Naive thymus-derived CD4-positive, alpha-beta T cell (primary cell): ENCODE results near the gene IMPA2. TPM values are rescaled to one million over a fixed set of nuclear protein-coding genes. Genes with fewer than 3 reads are reported as not detected.
A peak's percentile ranks its signal among the peaks of the same experiment; 100 is the strongest.
"Not testable (repeated sequence)": the region's sequence is repeated elsewhere in the genome, so short reads cannot be mapped to it uniquely, and the experiment has no call there.

Experiments used
- ATAC-seq: fragments of 150-1000 bp; cut with Tn5 transposase; 2 replicates; pipeline ENCODE4 v1.10.0; 2021; ENCODE audit warnings: mild to moderate bottlenecking, moderate library complexity
- CTCF ChIA-PET: fragments of 350-600 bp; sonication (Branson Sonifier 250); formaldehyde crosslinking; loops from one replicate; lab custom pipeline; 2021; ENCODE audit warnings: antibody characterized with exemption; lab: Charles Lee
- POLR2A ChIA-PET: fragments of 350-600 bp; sonication (Branson Sonifier 250); formaldehyde crosslinking; loops from one replicate; lab custom pipeline; 2021; ENCODE audit warnings: antibody characterized with exemption, inconsistent platforms; lab: Charles Lee
- DNase-seq, 9 donors: peaks; one replicate each; pipeline versions ENCODE4 v3.0.0 to v3.0.0-alpha.2; 2020 to 2022; ENCODE audit warnings: mixed read lengths in 1 of 9
- H3K27ac ChIP-seq: one replicate; pipeline ENCODE4 v1.7.0; 2013; ENCODE audit warnings: mild to moderate bottlenecking, low read depth, low read length, moderate library complexity
- H3K27me3 ChIP-seq, 2 donors: one replicate each; pipeline ENCODE4 v1.7.0; 2013; ENCODE audit warnings: low read length in 2 of 2, mild to moderate bottlenecking in 2 of 2, moderate library complexity in 2 of 2; ENCODE audit not compliant: control insufficient read depth in 2 of 2, insufficient read depth in 2 of 2
- H3K36me3 ChIP-seq, 3 experiments: 1 replicate in 2 of 3; 2 replicates in 1 of 3; pipeline ENCODE4 v1.7.0; 2013; ENCODE audit warnings: low read length in 3 of 3, mild to moderate bottlenecking in 3 of 3, moderate library complexity in 1 of 3; ENCODE audit not compliant: insufficient read depth in 3 of 3, control insufficient read depth in 2 of 3
- H3K4me1 ChIP-seq, 2 donors: one replicate each; pipeline ENCODE4 v1.7.0; 2013; ENCODE audit warnings: low read length in 2 of 2, mild to moderate bottlenecking in 2 of 2, moderate library complexity in 1 of 2; ENCODE audit not compliant: control insufficient read depth in 2 of 2, insufficient read depth in 2 of 2
- H3K4me3 ChIP-seq: 2 replicates; pipeline ENCODE4 v1.7.0; 2013; ENCODE audit warnings: mild to moderate bottlenecking, low read length
- H3K9me3 ChIP-seq, 3 experiments: 1 replicate in 2 of 3; 2 replicates in 1 of 3; pipeline ENCODE4 v1.7.0; 2013; ENCODE audit warnings: low read length in 3 of 3; ENCODE audit not compliant: control insufficient read depth in 2 of 3
- H3K27ac Mint-ChIP-seq, 9 donors: one replicate each; pipeline ENCODE4 v1.8.0; 2020 to 2022; ENCODE audit warnings: mixed read lengths in 9 of 9, mild to moderate bottlenecking in 8 of 9, moderate library complexity in 5 of 9, inconsistent platforms in 2 of 9
- H3K27me3 Mint-ChIP-seq, 5 donors: one replicate each; pipeline ENCODE4 v1.8.0; 2021 to 2022; ENCODE audit warnings: mixed read lengths in 5 of 5, mild to moderate bottlenecking in 1 of 5
- H3K36me3 Mint-ChIP-seq, 5 donors: one replicate each; pipeline ENCODE4 v1.8.0; 2020 to 2022; ENCODE audit warnings: mixed read lengths in 5 of 5, mild to moderate bottlenecking in 3 of 5, inconsistent platforms in 1 of 5
- H3K4me1 Mint-ChIP-seq, 7 donors: one replicate each; pipeline ENCODE4 v1.8.0; 2020 to 2022; ENCODE audit warnings: mixed read lengths in 7 of 7, mild to moderate bottlenecking in 3 of 7, inconsistent platforms in 1 of 7
- H3K4me3 Mint-ChIP-seq, 10 donors: one replicate each; pipeline ENCODE4 v1.8.0; 2020 to 2022; ENCODE audit warnings: mild to moderate bottlenecking in 10 of 10, mixed read lengths in 10 of 10, moderate library complexity in 6 of 10, inconsistent platforms in 2 of 10
- H3K9me3 Mint-ChIP-seq, 11 donors: one replicate each; pipeline ENCODE4 v1.8.0; 2020 to 2022; ENCODE audit warnings: mixed read lengths in 11 of 11, mild to moderate bottlenecking in 4 of 11, inconsistent platforms in 1 of 11, moderate library complexity in 1 of 11
- intact Hi-C, 2 donors: fragments of 100-400 bp; cut with micrococcal nuclease; formaldehyde crosslinking; loops; one replicate each; pipeline ENCODE4 v1.15.1; 2023
- polyA plus RNA-seq, 2 donors: library from polyadenylated mRNA; unstranded; fragments of 300-500 nt; fragmentation: Illumina TruSeq; gene quantifications; one replicate each; pipeline ENCODE4 v1.2.3, GENCODE V29; 2021
- total RNA-seq, 6 experiments: library from RNA in 5 of 6; stranded (reverse) in 5 of 6; gene quantifications; 1 replicate in 5 of 6; 2 replicates in 1 of 6; pipeline ENCODE4 v1.2.3 and lab custom pipeline; 2021 to 2026

IMPA2 gene
- total and polyA plus RNA-seq, 7 experiments from 2014 or later: 4.9 to 27.8 (median 7.8) TPM

- H3K9me3 ChIP-seq: no peaks in the 10 kb centered on the region
- no peaks in the 10 kb centered on the region for H3K4me1 Mint-ChIP-seq
- CTCF ChIA-PET: no interaction called here
- DNase-seq (no peak), ATAC-seq (no peak)
- no peaks in the 10 kb centered on the region for H3K36me3 Mint-ChIP-seq
- no peaks in the 10 kb centered on the region for H3K36me3 ChIP-seq
- H3K27me3 Mint-ChIP-seq: peaks cover 0 to 16% (median 15%) of the 10 kb centered on the region in 5 donors
- no peak overlapping the region for H3K4me3 ChIP-seq
- no peak overlapping the region for H3K4me3 Mint-ChIP-seq
- no peak overlapping the region for H3K27ac Mint-ChIP-seq
- H3K9me3 Mint-ChIP-seq: no peaks in the 10 kb centered on the region
- H3K27me3 ChIP-seq: no peaks in the 10 kb centered on the region
- POLR2A ChIA-PET: no interaction called here
- no peaks in the 10 kb centered on the region for H3K4me1 ChIP-seq
- intact Hi-C loops: no loop called here
- H3K27ac ChIP-seq: no peak overlapping the region
Observed at GRCh38 chr18:12067671-12068070, 86.4 kb downstream of the IMPA2 start.

- CTCF ChIA-PET, H3K27ac Mint-ChIP-seq, intact Hi-C loops, H3K4me1 ChIP-seq, H3K27me3 ChIP-seq, ATAC-seq, H3K4me3 ChIP-seq, H3K4me3 Mint-ChIP-seq, H3K9me3 Mint-ChIP-seq, DNase-seq, H3K27ac ChIP-seq, H3K36me3 Mint-ChIP-seq, H3K9me3 ChIP-seq, H3K36me3 ChIP-seq, POLR2A ChIA-PET, H3K4me1 Mint-ChIP-seq: not testable (repeated sequence)
- H3K27me3 Mint-ChIP-seq: peaks cover 0 to 19% (median 16%) of the 10 kb centered on the region in 5 donors
Observed at GRCh38 chr18:12068316-12068949, 87.1 kb downstream of the IMPA2 start.

- Histone ChIP-seq H3K36me3 (no peaks in the 10 kb centered on the region), H3K27me3 (peaks cover 0 to 2% of the 10 kb centered on the region in 2 donors), H3K27ac (no peak overlapping the region), H3K9me3 (no peaks in the 10 kb centered on the region), H3K4me3 (no peak overlapping the region), H3K4me1 (no peaks in the 10 kb centered on the region)
- POLR2A ChIA-PET: no interaction called here
- no peaks in the 10 kb centered on the region for H3K9me3 Mint-ChIP-seq
- intact Hi-C loops: no loop called here
- ATAC-seq (no peak), DNase-seq (no peak)
- H3K4me3 Mint-ChIP-seq: no peak overlapping the region
- CTCF ChIA-PET: no interaction called here
- peaks cover 0 to 22% (median 16%) of the 10 kb centered on the region in 5 donors for H3K27me3 Mint-ChIP-seq
- no peaks in the 10 kb centered on the region for H3K36me3 Mint-ChIP-seq
- H3K27ac Mint-ChIP-seq: no peak overlapping the region
- no peaks in the 10 kb centered on the region for H3K4me1 Mint-ChIP-seq
Observed at GRCh38 chr18:12068950-12069320, 87.6 kb downstream of the IMPA2 start.

GRCh38 chr18:12071066-12071465 lies 89.8 kb downstream of the IMPA2 start:
- H3K9me3 Mint-ChIP-seq, ATAC-seq, H3K36me3 ChIP-seq, H3K9me3 ChIP-seq, H3K4me3 ChIP-seq, DNase-seq, H3K27ac Mint-ChIP-seq, CTCF ChIA-PET, H3K4me3 Mint-ChIP-seq, H3K36me3 Mint-ChIP-seq, POLR2A ChIA-PET, H3K4me1 ChIP-seq, H3K4me1 Mint-ChIP-seq, H3K27ac ChIP-seq, intact Hi-C loops, H3K27me3 ChIP-seq: not testable (repeated sequence)
- H3K27me3 Mint-ChIP-seq: peaks cover 0 to 43% (median 22%) of the 10 kb centered on the region in 5 donors

GRCh38 chr18:12072996-12073395 lies 91.7 kb downstream of the IMPA2 start:
- POLR2A ChIA-PET: no interaction called here

GRCh38 chr18:12074736-12075135 lies 93.4 kb downstream of the IMPA2 start:
- Mint-ChIP-seq H3K36me3 (no peaks in the 10 kb centered on the region), H3K4me3 (no peak overlapping the region), H3K27me3 (peaks cover 4 to 62% (median 14%) of the 10 kb centered on the region in 5 donors), H3K9me3 (no peaks in the 10 kb centered on the region), H3K4me1 (peaks cover 0 to 3% (median 0%) of the 10 kb centered on the region in 7 donors), H3K27ac (no peak overlapping the region)
- H3K27ac ChIP-seq: no peak overlapping the region
- ATAC-seq (no peak), DNase-seq (no peak)
- intact Hi-C loops: no loop called here
- ChIA-PET CTCF (no interaction called here), POLR2A (no interaction called here)
- H3K9me3 ChIP-seq: no peaks in the 10 kb centered on the region
- no peaks in the 10 kb centered on the region for H3K4me1 ChIP-seq
- H3K27me3 ChIP-seq: peaks cover 0 to 2% of the 10 kb centered on the region in 2 donors
- no peak overlapping the region for H3K4me3 ChIP-seq
- H3K36me3 ChIP-seq: no peaks in the 10 kb centered on the region

More at GRCh38 chr18:12072996-12073395, 91.7 kb downstream of the IMPA2 start:
- Mint-ChIP-seq H3K36me3 (no peaks in the 10 kb centered on the region), H3K9me3 (no peaks in the 10 kb centered on the region), H3K27me3 (peaks cover 4 to 53% (median 22%) of the 10 kb centered on the region in 5 donors), H3K27ac (no peak overlapping the region), H3K4me3 (no peak overlapping the region), H3K4me1 (peaks cover 0 to 3% (median 0%) of the 10 kb centered on the region in 7 donors)
- no peaks in the 10 kb centered on the region for H3K4me1 ChIP-seq
- DNase-seq: no peak
- no peak for ATAC-seq
- intact Hi-C loops: no loop called here
- H3K36me3 ChIP-seq: no peaks in the 10 kb centered on the region
- CTCF ChIA-PET: no interaction called here
- no peak overlapping the region for H3K4me3 ChIP-seq
- no peaks in the 10 kb centered on the region for H3K9me3 ChIP-seq
- H3K27ac ChIP-seq: no peak overlapping the region
- H3K27me3 ChIP-seq: peaks cover 0 to 2% of the 10 kb centered on the region in 2 donors

- ChIA-PET POLR2A (no interaction called here), CTCF (no interaction called here)
- no peaks in the 10 kb centered on the region for H3K4me1 ChIP-seq
- ATAC-seq (no peak), DNase-seq (no peak)
- H3K4me1 Mint-ChIP-seq: peaks cover 0 to 3% (median 0%) of the 10 kb centered on the region in 7 donors
- no peak overlapping the region for H3K27ac Mint-ChIP-seq
- H3K4me3 Mint-ChIP-seq: peak overlapping the region in 9 of 10 donors; percentile 14 to 56 (median 42)
- no peaks in the 10 kb centered on the region for H3K9me3 Mint-ChIP-seq
- intact Hi-C loops: no loop called here
- H3K27ac ChIP-seq: no peak overlapping the region
- peaks cover 4 to 52% (median 13%) of the 10 kb centered on the region in 5 donors for H3K27me3 Mint-ChIP-seq
- H3K36me3 ChIP-seq: no peaks in the 10 kb centered on the region
- no peaks in the 10 kb centered on the region for H3K9me3 ChIP-seq
- H3K27me3 ChIP-seq: peaks cover 0 to 2% of the 10 kb centered on the region in 2 donors
- no peaks in the 10 kb centered on the region for H3K36me3 Mint-ChIP-seq
- no peak overlapping the region for H3K4me3 ChIP-seq
Observed at GRCh38 chr18:12076424-12077140, 95.3 kb downstream of the IMPA2 start.
